NCI-H446 treated with DMSO at 0.1 percent for 48 hours (cell line): Measurements from ENCODE around the gene CD99L2.
A peak's percentile ranks its signal among the peaks of the same experiment; 100 is the strongest.

Source experiments
- DNase-seq: peaks from one replicate; lab custom pipeline; 2025; lab: John Stamatoyannopoulos, UW

The CD99L2 gene, protein sequence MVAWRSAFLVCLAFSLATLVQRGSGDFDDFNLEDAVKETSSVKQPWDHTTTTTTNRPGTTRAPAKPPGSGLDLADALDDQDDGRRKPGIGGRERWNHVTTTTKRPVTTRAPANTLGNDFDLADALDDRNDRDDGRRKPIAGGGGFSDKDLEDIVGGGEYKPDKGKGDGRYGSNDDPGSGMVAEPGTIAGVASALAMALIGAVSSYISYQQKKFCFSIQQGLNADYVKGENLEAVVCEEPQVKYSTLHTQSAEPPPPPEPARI

DNA sequence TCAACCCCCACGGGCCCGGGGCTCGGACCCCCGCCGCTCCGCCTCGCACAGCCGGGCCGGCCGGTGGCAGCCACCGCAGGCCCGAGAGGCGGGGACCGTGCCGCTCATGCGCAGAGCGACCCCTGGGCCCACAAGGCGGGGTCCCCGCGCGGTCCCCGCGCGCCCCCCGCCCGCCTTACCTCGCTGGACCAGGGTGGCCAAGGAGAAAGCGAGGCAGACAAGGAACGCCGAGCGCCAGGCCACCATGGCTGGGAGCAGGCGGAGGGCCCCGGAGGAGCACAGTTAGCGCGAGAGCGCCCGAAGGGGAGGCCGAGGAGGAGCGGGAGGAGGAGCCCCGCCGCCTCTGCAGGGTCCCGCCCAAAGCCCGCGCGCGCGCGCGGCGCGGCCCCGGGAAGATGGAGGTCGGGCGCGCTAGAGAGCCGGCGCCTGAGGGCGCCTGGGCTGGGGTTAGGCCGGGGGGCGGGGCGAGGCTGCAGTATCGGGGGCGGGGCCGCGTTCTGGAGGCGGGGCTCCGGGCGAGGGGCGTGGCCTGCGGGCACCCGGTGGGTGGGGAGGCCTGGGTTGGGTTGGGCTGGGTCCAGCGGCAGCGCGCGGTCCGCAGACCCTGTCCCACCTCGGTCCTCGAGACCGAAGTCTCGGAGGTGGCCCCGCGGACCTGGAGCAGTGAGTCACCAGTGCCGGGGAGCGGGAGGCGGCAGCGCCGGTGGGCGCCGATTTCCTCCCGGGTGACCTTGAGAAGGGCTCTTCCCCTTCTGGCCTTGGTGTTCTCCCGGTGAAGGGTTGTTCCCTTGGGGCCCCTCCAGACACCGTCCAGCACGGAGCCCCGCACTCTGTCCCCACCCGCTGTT lies at the start of gene CD99L2:
CD99L2 (minus strand) TSS at position 326 of the 848 bp plus-strand sequence; CDS start at position 246, 80 bp downstream.
- DNase-seq = peak; percentile 68

DNA sequence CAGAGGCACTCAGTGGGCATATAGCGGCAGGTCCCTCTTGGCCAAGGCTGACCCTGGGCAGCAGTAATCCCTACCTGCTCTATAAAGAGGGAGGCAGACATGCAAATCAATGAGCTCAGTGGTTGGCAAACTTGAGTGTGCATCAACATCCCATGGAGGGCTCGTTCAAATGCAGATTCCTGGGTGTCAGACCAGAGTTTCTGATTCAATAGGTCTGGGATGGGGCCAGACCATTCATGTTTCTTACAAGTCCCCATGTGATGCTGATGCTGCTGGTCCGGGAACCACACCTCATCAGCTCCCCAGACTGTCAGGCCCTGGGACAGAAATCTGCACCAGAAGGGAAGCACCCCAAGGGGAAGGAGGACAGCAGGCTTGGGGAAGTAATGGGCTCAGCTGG lies 45.8 kb upstream of the CD99L2 start:
- no peak for DNase-seq

DNA sequence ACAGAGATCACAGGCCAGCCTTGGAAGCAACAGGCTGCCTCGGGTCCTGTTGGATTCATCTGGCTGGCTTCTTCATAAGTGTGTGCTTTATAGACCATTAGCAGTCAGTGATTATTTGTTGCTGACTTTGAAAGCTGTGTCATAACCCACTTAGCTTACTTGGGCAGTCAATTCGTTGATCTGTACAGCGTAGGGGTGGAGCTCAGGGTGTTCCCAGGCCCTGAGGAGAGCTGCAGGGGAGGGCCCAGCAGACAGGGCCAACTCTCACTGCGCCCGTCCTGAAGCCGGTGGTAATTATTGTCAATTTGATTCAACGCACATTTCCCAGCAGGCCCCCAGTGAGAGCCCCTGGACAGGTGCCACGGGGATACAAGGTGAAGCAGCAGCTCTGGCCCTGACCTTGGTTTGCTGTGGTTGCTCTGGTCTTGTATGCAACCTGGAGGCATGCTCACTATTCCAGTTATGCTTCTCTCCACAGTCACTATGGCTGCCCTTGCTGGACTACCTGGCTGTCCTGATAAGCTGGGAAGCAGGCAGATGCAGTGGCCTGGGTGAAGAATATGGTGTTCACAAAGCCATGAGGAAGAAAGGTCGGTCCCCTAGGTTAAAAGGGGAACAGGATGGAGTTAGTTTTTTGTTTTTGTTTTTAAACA lies 44.6 kb upstream of the CD99L2 start:
- no peak for DNase-seq

DNA sequence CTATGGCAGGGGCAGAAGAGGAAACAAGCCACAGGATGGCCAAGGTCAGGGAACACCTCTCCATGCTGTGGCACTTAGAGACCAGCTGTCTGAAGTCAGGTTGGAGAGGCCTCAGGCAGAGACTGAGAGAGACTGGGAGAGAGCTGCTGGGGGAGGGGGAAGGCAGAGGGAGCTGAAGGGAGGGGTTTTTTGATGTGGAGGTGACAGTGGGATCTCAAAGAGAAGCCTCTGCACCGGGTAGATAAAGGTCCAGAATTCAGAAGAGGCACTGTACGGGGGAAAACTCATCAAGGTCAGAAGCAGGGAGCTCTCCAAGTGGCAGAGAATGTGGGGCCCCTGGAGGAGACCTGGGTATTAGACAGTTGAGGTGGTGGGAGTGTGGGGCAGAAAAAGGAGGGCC lies 43.1 kb upstream of the CD99L2 start:
- DNase-seq = no peak

DNA sequence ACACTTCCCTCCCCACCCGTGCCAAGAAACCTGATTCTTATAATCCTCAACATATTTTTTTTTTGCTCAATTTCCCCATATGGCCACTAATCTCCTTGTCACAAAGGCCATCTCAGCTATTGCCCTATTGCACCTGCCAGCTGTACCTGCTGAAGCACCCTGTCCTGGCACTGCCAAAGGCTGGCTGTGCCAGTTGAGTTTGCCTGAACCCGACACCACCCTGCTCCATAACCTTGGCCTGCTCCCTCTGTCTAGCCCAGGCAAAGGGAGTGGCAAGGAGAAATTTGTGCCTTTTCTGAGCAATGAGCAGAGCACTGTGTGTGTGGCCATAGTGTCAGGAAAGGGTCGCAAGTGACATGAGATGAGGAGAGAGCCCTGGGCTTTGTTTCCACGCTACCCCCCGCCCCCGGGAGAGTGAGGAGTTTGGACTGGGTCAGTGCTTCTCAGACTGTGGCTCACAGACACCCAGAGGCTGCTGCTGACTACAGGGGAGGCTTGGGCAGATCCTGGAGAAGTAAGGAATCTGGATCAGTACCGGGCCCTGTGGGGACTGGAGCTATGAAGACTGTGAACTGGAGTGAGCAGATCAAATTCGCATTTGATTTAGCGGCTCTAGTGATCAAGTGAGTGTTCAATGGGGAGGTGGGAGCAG lies 42.5 kb upstream of the CD99L2 start:
- DNase-seq = no peak

DNA sequence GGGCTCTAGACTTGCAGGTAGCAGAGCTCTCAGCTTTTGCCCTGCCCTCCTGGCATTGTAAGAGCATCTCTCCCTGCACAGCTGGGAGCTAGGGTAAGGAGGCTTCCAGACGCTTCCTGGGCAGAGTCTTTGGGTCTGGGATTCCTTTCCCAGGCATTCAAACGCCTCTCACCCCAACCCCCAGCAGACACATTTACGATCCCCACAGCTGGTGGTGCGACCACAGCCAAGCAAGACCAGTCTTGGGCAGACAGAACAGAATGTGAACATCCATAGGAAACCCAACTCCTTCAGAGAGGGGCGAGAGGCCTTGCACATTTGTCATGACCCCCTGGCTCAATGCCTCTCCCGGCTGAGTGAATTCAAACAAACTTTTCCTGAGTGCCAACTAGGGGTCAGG lies 38.1 kb upstream of the CD99L2 start:
- DNase-seq = no peak

DNA sequence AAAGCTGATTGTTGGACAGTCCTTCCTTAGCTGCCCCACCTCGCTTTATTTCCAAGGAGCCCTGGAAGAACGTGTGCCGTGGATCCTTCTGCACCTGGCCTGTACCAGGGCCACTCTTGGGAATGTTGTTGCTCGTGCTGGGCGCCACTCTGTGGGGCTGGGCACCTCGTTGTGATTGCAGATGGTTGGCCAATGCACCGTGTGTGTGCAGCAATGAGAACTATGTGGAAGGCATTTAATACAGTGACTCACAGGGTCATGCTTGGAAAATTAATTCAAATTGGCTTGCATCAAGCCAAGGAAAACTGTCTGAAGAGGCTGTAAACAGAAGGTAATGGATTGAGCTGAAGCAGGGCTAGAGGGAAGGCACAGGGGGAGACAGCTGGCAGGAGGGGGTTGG lies 37.0 kb upstream of the CD99L2 start:
- DNase-seq = no peak

DNA sequence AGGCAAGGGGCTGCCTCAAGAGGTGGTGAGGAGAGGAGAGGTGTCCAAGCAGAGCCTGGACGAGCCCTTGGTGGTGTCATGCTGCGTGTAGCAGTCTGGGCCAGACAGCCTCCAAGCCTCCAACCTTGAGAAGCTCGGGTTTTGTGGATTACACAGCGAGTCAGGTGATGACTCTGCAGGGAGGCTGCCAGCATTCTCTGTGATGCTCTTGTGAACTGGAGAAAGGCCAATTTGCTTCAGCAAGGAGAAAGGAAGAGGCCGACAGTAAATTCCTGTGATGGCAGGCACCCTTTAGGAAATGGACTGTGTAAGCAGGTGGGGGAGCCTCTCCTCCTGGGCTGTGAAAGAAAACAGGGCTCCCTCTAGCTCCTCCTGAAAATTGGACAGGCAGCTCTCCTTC lies 36.0 kb upstream of the CD99L2 start:
- no peak for DNase-seq

DNA sequence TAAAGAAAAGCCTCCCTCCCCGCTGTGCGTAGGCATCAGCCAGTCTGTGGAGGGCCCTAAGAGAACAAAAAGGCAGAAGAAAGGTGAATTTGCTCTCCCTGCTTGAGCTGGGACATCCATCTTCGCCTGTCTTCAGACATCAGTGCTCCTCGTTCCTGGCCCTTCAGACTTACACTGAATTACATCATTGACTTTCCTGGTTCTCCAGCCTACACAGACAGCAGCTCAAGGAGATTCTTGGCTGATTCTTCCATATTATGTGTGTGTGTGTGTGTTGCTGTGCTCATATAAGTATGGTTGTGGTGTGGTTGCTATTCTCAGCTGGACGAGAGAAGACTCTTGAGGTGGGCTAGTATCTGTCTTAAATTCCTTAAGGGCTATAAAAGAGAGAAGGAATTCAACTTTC lies 35.5 kb upstream of the CD99L2 start:
- no peak for DNase-seq

DNA sequence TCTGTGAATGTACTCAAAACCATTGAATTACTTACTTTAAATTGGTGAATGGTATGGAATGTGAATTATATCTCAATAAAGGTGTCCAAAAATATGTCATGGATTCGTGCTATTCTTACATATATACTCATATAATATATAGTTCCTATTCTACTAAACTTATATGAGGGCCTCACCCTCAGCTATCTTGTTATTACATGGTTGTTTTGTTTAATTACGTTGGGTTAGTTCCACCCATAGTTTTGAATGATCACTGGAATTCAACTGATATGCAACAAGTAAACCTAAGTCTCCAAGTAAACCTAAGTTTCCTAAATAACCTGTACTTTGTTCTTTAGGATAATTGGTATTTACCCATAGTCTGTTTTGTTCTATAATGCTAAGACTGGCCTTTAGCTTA lies 30.6 kb upstream of the CD99L2 start:
- no peak for DNase-seq

DNA sequence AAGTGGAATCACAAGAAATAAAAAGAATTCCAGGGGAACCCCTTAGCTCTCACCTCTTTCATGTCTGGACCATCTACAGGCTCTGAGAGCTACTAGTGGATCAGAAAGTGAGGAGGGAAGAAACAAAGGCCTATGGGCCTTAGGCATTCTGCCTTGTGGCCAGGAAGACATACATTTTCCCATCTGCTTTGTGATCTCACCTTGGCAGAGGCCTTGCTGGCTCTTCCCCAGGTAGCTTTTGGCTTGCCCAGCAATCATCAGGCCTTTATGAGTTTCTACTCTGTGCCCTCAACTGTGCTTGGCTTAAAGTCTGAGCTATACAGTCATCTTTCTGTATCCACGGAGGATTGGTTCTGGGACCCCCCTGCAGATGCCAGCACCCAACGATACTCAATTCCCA lies 28.3 kb upstream of the CD99L2 start:
- DNase-seq = no peak

DNA sequence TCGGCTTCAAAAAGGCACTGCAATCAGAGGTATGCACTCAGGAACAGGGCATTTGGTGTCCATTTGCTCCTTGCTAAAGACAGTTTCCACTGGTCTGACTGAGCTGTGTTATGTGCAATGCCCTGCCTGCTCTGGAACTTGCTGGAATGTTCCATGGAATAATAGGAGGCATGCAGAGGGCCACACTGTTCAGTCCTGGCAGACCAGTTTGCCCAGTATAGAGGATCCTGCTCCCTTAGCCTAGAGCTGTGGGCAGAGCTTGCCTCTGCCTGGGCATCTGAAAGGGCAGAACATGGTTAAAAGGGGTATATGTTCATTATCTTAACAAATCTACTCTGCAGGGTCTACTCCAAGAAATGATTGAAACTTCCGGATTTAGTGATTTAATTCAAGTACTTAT lies 27.8 kb upstream of the CD99L2 start:
- DNase-seq = no peak

DNA sequence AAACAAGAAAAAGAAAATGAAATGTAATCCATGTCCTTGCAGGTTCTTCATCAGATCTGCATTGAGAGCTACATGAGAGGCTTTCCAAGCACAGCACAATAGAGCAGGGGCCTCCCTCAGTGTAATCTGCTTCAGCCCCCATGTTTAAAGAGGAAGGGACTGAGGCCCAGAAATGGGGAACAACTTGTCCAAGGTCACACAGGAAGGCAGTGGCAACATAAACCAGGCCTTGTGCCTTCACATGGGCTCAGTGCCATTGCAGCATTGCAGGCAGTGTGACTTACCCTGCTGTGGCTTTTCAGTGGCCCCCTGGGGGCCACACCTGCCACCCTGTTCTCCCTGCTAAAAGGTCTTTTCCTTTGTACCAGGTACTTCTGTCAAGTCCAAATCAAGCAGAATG lies 20.9 kb upstream of the CD99L2 start:
- no peak for DNase-seq

DNA sequence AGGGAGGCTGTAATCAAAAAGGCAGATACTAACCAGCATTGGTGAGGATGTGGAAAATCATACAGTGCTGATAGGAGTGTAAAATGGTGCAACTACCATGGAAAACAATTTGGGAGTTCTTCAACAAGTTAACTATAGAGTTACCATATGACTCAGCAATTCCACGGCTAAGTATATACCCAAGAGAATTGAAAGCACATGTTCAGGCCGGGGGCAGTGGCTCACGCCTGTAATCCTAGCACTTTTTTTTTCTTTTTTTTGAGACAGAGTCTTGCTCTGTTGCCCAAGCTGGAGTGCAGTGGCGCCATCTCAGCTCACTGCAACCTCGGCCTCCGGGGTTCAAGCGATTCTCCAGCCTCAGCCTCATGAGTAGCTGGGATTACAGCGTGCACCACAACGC lies 15.0 kb upstream of the CD99L2 start:
- no peak for DNase-seq

DNA sequence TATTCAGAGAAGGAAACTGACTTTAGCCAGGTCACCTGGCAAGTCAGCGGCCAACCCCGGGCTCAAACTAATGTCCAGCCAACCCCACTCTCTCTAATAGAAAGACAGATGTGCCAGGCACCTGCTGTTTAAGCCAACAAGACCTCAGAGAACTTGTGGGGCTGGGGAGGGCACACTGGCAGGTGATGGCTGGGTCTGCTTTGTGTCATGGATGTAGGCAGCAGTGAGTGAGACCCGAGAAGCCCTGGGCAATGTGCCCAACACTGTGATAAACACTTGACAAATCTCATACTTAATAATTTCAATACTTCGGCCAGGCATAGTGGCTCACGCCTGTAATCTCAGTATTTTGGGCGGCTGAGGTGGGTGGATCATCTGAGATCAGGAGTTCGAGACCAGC lies 9.0 kb upstream of the CD99L2 start:
- DNase-seq = no peak

DNA sequence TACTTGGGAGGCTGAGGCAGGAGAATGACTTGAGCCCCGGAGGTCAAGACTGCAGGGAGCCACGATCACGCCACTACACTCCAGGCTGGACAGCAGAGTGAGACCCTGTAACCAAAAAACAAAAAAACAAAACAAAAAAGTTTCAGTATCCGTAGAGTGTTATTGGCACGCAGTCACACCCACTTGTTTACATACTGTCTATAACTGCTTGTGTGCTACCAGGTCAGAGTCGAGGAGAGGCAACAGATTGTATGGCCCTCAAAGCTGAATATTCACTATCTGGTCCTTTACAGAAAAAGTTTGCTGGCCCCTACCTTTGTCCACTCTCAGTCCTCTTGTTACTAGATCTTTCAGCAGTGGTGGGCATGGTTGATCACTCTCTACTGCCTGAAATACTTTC lies 8.2 kb upstream of the CD99L2 start:
- DNase-seq = no peak

DNA sequence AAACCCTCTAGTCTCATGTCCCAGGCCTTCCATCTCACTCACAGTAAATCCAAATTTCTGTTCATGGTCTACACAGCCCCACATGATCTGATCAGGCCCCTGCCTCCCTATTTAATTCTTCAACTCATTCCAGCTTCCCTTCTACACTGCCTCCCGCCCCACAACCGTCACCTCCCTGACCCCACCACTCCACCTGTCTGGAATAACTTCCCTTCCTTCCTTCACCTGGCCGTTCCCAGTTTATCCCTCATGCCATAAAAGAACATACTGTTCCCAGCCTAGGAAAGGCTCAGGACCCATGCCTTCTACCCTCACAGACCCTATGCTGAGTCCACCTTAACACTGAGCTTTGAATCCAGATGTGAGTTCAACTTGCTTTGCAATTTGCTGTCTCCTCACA lies 6.8 kb upstream of the CD99L2 start:
- DNase-seq = no peak

DNA sequence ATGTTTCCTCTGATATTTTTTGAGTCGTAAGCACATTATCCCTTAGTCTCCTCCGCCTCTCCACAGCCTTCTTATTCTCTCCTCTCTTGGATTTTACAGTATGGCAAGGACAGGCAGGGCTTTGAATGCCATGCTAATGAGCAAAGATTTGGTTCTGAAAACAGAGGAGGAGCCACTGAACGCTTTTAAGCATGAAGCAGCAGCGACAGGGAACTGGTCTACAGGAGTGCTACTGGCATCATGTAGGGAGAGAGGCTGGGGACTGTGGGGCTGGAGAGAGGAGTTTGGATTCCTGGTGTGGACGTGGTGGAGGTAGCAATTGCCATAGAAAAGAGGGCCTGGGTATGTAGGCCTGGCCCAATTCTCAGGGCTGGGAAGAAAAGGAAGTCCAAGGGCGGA lies 4.6 kb upstream of the CD99L2 start:
- no peak for DNase-seq

DNA sequence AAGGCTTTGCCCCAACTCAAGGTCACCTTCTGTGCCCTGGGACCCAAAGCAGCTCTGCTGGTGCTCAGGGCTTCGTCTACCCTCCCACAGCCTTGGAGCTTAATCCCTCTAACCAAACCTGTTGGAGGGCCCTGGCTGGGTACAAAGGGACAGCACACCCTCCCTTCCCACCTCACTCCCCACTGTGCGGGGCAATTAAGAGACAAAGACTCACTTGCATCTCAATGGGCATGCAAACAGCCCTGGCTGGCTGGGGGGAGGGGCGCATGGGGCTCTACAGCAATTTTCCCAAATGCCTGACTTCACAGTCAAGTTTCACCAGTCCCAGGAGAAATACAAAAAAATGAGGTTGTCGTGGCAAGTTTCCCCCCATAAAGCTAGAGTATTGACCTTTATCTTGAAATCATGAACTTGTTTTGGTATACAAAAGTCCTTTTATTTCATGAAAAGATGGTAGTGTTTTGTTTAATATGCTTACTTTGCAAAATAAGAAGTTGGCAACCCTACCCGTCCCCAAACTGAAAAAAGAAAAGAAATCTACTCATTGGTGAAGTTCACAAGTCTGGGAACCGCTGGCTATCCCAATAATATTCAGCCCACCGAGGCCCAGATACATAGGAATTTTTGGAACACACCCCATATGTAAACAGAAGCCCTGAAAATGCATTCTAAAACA lies 4.1 kb upstream of the CD99L2 start:
- DNase-seq = no peak

DNA sequence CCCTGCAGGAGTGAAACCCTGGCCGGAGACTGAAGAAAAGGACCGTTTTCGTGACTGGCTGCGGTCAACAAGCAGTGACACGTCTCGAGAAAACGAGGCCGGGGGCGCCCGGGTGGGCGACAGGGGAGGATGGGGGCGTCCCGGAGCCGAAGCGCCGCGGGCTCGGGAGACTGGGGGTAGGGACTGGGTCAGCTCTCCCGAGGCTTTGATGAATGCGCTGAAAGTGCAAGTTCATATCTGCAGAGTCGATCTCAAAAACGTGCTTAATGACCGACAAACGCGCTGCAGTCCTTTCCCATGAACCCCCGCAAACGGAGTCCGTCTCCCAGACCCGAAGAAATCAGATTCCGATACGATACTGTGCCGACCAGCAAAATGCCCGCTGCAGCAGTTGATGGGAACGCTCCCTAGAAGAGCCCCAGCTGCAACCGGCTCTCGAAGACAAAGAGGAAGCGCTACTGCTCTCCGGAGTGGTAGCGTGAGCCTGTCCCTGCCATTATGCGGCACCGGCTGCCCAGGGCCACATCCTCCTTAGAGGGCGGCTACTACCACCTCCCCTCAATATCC lies 806 bp upstream of the CD99L2 start:
- DNase-seq = no peak

DNA sequence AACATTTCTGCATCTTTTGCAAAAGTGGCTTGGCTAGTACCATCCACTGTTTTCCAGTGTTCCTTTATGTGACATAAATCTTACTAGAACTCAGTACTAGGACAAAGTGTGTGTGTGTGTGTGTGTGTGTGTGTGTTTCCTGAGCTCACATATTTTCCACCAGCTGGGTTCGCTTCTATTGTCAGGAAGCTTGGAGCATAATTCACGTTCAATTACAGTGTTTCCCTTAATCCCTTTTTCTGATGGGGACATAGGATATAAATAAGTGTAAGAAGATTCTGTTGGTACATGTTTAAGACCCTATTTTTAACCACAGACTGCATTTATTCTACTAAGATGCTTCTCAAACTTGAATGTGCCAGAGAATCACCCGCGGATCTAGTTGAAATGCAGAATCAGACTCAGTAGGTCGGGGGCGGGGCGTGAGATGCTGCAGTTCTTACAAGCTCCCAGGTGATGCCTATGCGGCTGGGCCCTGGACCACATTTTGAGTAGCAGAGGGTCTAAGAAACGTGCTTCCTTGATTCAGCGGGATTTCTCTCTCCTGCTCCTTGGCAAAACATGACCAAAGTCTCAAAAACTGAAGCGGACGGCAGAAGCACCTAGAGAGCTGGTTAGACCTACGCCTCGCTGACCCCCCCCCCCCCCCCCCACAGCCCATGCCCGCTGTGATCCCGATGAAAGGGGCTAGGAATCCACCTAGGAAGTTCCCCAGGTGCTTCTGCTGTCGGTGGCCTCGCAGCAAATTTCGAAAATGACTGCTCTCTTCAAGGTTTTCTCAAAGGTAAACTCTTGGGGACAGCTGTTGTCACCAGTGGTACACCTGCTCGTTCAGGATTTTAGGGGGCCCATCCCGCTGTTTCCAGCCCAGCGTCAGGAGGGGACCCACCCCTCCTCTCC lies 797 bp downstream of the CD99L2 start:
- DNase-seq = no peak
